ENCODE data around the gene FBXW8.

FBXW8 gene

GRCh38 chr12:117018685-117019084 lies 107.9 kb downstream of the FBXW8 start:
- DNase-seq (ENCODE audit: extremely low read depth, low read depth), result no peak
- no peak for TF ChIP-seq CTCF (IDR thresholded peaks at IDR 0.05; ENCODE audit: low read depth, low read length)

GRCh38 chr12:117019866-117020265 lies 109.1 kb downstream of the FBXW8 start:
- no peak for TF ChIP-seq CTCF (IDR thresholded peaks at IDR 0.05; ENCODE audit: low read depth, low read length)
- DNase-seq (ENCODE audit: extremely low read depth, low read depth), result no peak

GRCh38 chr12:117020536-117021220 lies 109.9 kb downstream of the FBXW8 start:
- DNase-seq (ENCODE audit: extremely low read depth, low read depth), result no peak
- TF ChIP-seq CTCF (IDR thresholded peaks at IDR 0.05; ENCODE audit: low read depth, low read length), result no peak

- DNase-seq (ENCODE audit: extremely low read depth, low read depth), result no peak
- TF ChIP-seq CTCF (IDR thresholded peaks at IDR 0.05; ENCODE audit: low read depth, low read length), result no peak
Observed at GRCh38 chr12:117022465-117022864, 111.7 kb downstream of the FBXW8 start.

- TF ChIP-seq CTCF (IDR thresholded peaks at IDR 0.05; ENCODE audit: low read depth, low read length), result no peak
- DNase-seq (ENCODE audit: extremely low read depth, low read depth), result no peak
Observed at GRCh38 chr12:117023998-117024960, 113.5 kb downstream of the FBXW8 start.

GRCh38 chr12:117024961-117025480 lies 114.3 kb downstream of the FBXW8 start:
- no peak for DNase-seq (ENCODE audit: extremely low read depth, low read depth)
- no peak for TF ChIP-seq CTCF (IDR thresholded peaks at IDR 0.05; ENCODE audit: low read depth, low read length)
